ENCODE measurements around the gene DYSF. TPM values are rescaled to one million over a fixed set of nuclear protein-coding genes. Genes with fewer than 3 reads are reported as not detected.

Gene DYSF
- total RNA-seq (2021; ENCODE audit: unreplicated experiment), result 0.31 TPM
- polyA plus RNA-seq (2012; ENCODE audit: insufficient read length), result 0.29 TPM
- Bru-seq, nascent RNA, result percentile 16 among the genes with signal in this experiment
- percentile 15 among the genes with signal in this experiment for BruChase-seq, experiment 1, labeled RNA remaining after a 2-hour chase
- BruChase-seq, experiment 2, labeled RNA remaining after a 6-hour chase, result percentile 14 among the genes with signal in this experiment
- long read RNA-seq, partial matches to known transcripts, result 1 of 1 reads
- long read RNA-seq, other reads (novel, unspliced or antisense), result 0 of 1 reads

DNA sequence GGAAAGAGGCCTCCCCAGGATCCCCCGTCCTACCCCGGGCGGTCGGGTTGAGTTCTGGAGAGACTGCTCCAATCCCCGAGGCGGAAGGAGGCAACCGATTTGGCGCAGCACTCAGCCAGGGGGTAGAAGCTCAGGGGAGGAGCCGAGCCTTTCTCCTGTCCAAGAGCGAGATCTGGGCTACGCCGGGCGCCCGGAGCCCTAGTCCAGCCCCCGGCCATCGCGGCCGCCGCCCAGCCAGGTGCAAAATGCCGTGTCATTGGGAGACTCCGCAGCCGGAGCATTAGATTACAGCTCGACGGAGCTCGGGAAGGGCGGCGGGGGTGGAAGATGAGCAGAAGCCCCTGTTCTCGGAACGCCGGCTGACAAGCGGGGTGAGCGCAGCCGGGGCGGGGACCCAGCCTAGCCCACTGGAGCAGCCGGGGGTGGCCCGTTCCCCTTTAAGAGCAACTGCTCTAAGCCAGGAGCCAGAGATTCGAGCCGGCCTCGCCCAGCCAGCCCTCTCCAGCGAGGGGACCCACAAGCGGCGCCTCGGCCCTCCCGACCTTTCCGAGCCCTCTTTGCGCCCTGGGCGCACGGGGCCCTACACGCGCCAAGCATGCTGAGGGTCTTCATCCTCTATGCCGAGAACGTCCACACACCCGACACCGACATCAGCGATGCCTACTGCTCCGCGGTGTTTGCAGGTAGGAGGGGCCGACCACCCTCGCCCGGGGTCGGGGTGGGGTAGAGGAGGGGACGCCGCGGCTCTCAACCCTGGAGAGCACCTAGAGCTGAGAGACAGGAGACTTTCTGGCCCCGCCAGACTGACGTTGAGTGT is at the start of gene DYSF:
TSS of gene DYSF (plus strand) at position 158 of the 817 bp plus-strand sequence.
- no peak for DNase-seq (ENCODE audit: low read depth, low spot score)
- ChIA-PET CTCF (no interaction called here), POLR2A (no interaction called here)
- intact Hi-C loops (cut with micrococcal nuclease; ENCODE audit: unreplicated experiment), result no loop called here
- H3K4me3 ChIP-seq (ENCODE audit: low read depth in 2 of 2, low read length in 2 of 2), result peak within 1 kb of the TSS; percentile 28 to 40
- TF ChIP-seq SIN3A (IDR thresholded peaks at IDR 0.05; ENCODE audit: borderline replicate concordance, insufficient read depth, low read depth, low read length) (no peak), TCF7L2 (IDR thresholded peaks at IDR 0.05; ENCODE audit: low read depth, low read length) (no peak), CTCF (IDR thresholded peaks at IDR 0.05) (no peak), POLR2AphosphoS5 (IDR thresholded peaks at IDR 0.05; ENCODE audit: low read depth, low read length) (no peak)
- TF ChIP-seq, protein P1, sequence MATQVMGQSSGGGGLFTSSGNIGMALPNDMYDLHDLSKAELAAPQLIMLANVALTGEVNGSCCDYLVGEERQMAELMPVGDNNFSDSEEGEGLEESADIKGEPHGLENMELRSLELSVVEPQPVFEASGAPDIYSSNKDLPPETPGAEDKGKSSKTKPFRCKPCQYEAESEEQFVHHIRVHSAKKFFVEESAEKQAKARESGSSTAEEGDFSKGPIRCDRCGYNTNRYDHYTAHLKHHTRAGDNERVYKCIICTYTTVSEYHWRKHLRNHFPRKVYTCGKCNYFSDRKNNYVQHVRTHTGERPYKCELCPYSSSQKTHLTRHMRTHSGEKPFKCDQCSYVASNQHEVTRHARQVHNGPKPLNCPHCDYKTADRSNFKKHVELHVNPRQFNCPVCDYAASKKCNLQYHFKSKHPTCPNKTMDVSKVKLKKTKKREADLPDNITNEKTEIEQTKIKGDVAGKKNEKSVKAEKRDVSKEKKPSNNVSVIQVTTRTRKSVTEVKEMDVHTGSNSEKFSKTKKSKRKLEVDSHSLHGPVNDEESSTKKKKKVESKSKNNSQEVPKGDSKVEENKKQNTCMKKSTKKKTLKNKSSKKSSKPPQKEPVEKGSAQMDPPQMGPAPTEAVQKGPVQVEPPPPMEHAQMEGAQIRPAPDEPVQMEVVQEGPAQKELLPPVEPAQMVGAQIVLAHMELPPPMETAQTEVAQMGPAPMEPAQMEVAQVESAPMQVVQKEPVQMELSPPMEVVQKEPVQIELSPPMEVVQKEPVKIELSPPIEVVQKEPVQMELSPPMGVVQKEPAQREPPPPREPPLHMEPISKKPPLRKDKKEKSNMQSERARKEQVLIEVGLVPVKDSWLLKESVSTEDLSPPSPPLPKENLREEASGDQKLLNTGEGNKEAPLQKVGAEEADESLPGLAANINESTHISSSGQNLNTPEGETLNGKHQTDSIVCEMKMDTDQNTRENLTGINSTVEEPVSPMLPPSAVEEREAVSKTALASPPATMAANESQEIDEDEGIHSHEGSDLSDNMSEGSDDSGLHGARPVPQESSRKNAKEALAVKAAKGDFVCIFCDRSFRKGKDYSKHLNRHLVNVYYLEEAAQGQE (IDR thresholded peaks at IDR 0.05; ENCODE audit: insufficient read depth in 1 of 2, low read depth in 2 of 2, low read length in 1 of 2), result no peak
- in situ Hi-C loops (cut with HindIII; ENCODE audit: low pct_unique_long_range_greater_than_20kb, low sequenced_read_pairs), result no loop called here
- no peaks in the 10 kb centered on the region; the same call in 1 of the 2 replicates for H3K27me3 ChIP-seq (ENCODE audit: control insufficient read depth, insufficient read depth, low read length)
- no peaks in the 10 kb centered on the region; the same call in 1 of the 2 replicates for H3K4me1 ChIP-seq (ENCODE audit: control insufficient read depth, insufficient read depth, low read length)
- BruUV-seq (replicated peaks), result no TSS peak
- ATAC-seq, result peak; percentile 49
- no peaks in the 10 kb centered on the region for H3K9me3 ChIP-seq (ENCODE audit: control insufficient read depth, insufficient read depth, low read depth, low read length)
- H3K36me3 ChIP-seq (ENCODE audit: control insufficient read depth, insufficient read depth, low read length), result no peaks in the 10 kb centered on the region
- H3K27ac ChIP-seq (ENCODE audit: low read length), result no peak within 1 kb of the TSS

- in situ Hi-C loops (cut with HindIII; ENCODE audit: low pct_unique_long_range_greater_than_20kb, low sequenced_read_pairs), result no loop called here
- intact Hi-C loops (cut with micrococcal nuclease; ENCODE audit: unreplicated experiment), result no loop called here
- ChIA-PET CTCF (no interaction called here), POLR2A (no interaction called here)
- TF ChIP-seq POLR2AphosphoS5 (IDR thresholded peaks at IDR 0.05; ENCODE audit: low read depth, low read length) (no peak), CTCF (IDR thresholded peaks at IDR 0.05) (no peak), TCF7L2 (IDR thresholded peaks at IDR 0.05; ENCODE audit: low read depth, low read length) (no peak), SIN3A (IDR thresholded peaks at IDR 0.05; ENCODE audit: borderline replicate concordance, insufficient read depth, low read depth, low read length) (no peak)
- TF ChIP-seq, protein P1 (IDR thresholded peaks at IDR 0.05; ENCODE audit: insufficient read depth in 1 of 2, low read depth in 2 of 2, low read length in 1 of 2), result no peak
- peaks cover 41% of the 10 kb centered on the region for H3K36me3 ChIP-seq (ENCODE audit: control insufficient read depth, insufficient read depth, low read length)
- no peaks in the 10 kb centered on the region for H3K27me3 ChIP-seq (ENCODE audit: control insufficient read depth, insufficient read depth, low read length)
- H3K4me1 ChIP-seq (ENCODE audit: control insufficient read depth, insufficient read depth, low read length), result no peaks in the 10 kb centered on the region
- H3K27ac ChIP-seq (ENCODE audit: low read length), result no peak overlapping the region
- DNase-seq (ENCODE audit: low read depth, low spot score) (no peak), ATAC-seq (no peak)
- H3K4me3 ChIP-seq (ENCODE audit: low read depth in 2 of 2, low read length in 2 of 2), result no peak overlapping the region
- H3K9me3 ChIP-seq (ENCODE audit: control insufficient read depth, insufficient read depth, low read depth, low read length), result no peaks in the 10 kb centered on the region
- BruUV-seq (replicated peaks), result no TSS peak
Measured at GRCh38 chr2:71409611-71410010, 43.8 kb upstream of the DYSF start.
